ENCODE measurements around the gene SH3BP4.

Gene SH3BP4

DNA sequence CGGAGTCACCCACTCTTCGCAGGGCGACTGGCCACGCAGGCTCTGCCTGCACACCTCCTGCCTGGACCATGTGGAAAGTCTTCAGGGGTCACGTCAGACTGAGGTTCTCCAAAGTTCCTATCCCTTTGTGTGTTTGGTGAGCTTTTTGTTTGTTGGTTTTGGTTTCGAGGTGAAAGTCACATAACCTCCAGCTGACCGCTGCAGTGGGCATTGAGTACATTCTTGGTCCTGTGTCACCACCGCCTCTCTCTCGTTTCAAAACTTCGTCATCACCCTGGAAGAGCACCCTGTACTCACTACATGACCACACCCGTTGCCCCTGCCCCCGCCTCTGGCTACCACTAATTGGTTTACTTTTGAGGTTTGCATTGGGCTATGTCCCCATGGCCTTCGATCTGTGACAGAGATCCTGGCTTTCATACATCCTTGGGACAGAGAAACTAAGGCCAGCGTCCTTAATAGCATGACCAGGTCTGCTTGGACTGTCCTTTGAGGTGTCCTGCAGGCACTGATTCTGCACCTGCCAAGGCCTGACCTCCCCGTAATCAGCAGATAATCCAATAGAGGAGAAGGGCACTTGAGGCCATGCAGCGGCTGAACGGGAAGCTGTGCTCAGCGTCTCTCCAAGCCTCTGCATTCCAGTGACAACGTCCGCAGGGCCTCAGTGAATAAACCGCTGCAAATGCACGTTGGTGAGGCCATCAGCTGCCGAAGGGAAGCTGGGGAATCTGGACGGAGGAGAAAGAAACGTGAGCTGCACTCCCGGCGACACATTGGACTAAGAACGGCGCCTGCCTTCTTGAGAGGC, 46.8 kb downstream of the SH3BP4 start:
- TF ChIP-seq, protein P1, sequence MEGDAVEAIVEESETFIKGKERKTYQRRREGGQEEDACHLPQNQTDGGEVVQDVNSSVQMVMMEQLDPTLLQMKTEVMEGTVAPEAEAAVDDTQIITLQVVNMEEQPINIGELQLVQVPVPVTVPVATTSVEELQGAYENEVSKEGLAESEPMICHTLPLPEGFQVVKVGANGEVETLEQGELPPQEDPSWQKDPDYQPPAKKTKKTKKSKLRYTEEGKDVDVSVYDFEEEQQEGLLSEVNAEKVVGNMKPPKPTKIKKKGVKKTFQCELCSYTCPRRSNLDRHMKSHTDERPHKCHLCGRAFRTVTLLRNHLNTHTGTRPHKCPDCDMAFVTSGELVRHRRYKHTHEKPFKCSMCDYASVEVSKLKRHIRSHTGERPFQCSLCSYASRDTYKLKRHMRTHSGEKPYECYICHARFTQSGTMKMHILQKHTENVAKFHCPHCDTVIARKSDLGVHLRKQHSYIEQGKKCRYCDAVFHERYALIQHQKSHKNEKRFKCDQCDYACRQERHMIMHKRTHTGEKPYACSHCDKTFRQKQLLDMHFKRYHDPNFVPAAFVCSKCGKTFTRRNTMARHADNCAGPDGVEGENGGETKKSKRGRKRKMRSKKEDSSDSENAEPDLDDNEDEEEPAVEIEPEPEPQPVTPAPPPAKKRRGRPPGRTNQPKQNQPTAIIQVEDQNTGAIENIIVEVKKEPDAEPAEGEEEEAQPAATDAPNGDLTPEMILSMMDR (IDR thresholded peaks at IDR 0.05; ENCODE audit: insufficient read depth, low read depth, low read length, missing control alignments): no peak
- no peak overlapping the region for H3K4me3 ChIP-seq (ENCODE audit: low read depth, low read length)
- no peak for DNase-seq (ENCODE audit: low read depth)

- TF ChIP-seq, protein P1 (IDR thresholded peaks at IDR 0.05; ENCODE audit: insufficient read depth, low read depth, low read length, missing control alignments): no peak
- DNase-seq (ENCODE audit: low read depth): no peak
- H3K4me3 ChIP-seq (ENCODE audit: low read depth, low read length): no peak overlapping the region
Measured at GRCh38 chr2:234999740-235000425, 48.1 kb downstream of the SH3BP4 start.

- TF ChIP-seq, protein P1 (IDR thresholded peaks at IDR 0.05; ENCODE audit: insufficient read depth, low read depth, low read length, missing control alignments): no peak
- H3K4me3 ChIP-seq (ENCODE audit: low read depth, low read length): no peak overlapping the region
- no peak for DNase-seq (ENCODE audit: low read depth)
Measured at GRCh38 chr2:235000426-235001236, 48.8 kb downstream of the SH3BP4 start.

- TF ChIP-seq, protein P1 (IDR thresholded peaks at IDR 0.05; ENCODE audit: insufficient read depth, low read depth, low read length, missing control alignments): no peak
- no peak overlapping the region for H3K4me3 ChIP-seq (ENCODE audit: low read depth, low read length)
- no peak for DNase-seq (ENCODE audit: low read depth)
Measured at GRCh38 chr2:235001237-235002133, 49.7 kb downstream of the SH3BP4 start.

DNA sequence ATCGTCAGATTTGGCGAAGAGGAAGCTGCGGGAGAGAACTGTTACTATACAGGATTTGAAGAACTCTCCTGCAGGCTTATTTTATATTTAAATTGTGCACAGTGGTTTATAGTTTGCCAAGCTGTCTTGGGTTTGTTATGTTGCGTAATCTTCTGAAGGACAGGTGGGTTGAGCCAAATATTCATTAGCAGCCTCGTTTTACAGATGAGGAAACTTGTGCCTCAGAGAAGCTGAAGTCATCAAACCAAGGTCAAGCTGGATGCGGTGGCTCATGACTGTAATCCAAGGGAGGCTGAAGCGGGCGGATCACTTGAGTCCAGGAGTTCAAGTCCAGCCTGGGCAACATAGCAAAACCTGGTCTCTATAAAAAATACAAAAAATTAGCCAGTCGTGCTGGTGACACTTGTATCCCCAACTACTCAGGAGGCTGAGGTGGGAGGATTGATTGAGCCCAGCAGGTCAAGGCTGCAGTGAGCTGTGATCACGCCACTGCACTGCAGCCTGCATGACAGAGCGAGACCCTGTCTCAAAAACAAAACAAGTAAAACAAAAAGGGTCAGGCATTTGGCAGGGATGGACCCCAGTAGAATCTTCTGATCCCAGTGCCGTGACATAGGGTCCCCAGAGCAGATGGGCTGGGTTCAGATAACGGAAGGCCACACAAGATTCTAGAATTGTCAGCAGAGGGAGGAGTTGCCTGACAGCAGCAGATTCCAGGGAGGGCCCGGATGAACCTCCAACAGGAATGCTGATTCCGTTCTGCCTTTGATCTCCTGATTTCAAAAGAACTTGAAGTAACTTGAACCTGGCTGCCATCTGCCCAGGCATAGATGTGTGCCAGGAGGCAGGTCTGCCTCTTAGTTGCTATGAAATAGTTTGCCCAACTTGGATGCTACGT, 50.6 kb downstream of the SH3BP4 start:
- no peak for DNase-seq (ENCODE audit: low read depth)
- no peak overlapping the region for H3K4me3 ChIP-seq (ENCODE audit: low read depth, low read length)
- TF ChIP-seq, protein P1 (IDR thresholded peaks at IDR 0.05; ENCODE audit: insufficient read depth, low read depth, low read length, missing control alignments): no peak

All from GM12865 (cell line).